Activated naive CD4-positive, alpha-beta T cell treated with anti-CD3 and anti-CD28 coated beads, Interleukin-2, amount 50 U/mL, for 16 hours (primary cell): ENCODE data around the gene SORCS2.

Experiments
- DNase-seq: peaks from one replicate; pipeline ENCODE4 v3.0.0-alpha.2; 2020

SORCS2 gene

GRCh38 chr4:7192252-7193029 lies at the start of gene SORCS2:
Gene SORCS2, plus strand, starts transcription at chr4:7192538.
- DNase-seq: peak; percentile 51

- no peak for DNase-seq
Observed at GRCh38 chr4:7144374-7145290, 47.7 kb upstream of the SORCS2 start.

- DNase-seq: no peak
Observed at GRCh38 chr4:7145291-7145934, 46.9 kb upstream of the SORCS2 start.

GRCh38 chr4:7146059-7146785 lies 46.1 kb upstream of the SORCS2 start:
- no peak for DNase-seq

GRCh38 chr4:7146786-7147115 lies 45.6 kb upstream of the SORCS2 start:
- DNase-seq: no peak

- DNase-seq: no peak
Observed at GRCh38 chr4:7147261-7147660, 45.1 kb upstream of the SORCS2 start.

GRCh38 chr4:7147661-7148310 lies 44.6 kb upstream of the SORCS2 start:
- DNase-seq: no peak

GRCh38 chr4:7148337-7148736 lies 44.0 kb upstream of the SORCS2 start:
- DNase-seq: no peak

- DNase-seq: no peak
Observed at GRCh38 chr4:7150036-7150635, 42.2 kb upstream of the SORCS2 start.

- no peak for DNase-seq
Observed at GRCh38 chr4:7151668-7152227, 40.6 kb upstream of the SORCS2 start.

GRCh38 chr4:7153711-7154110 lies 38.6 kb upstream of the SORCS2 start:
- DNase-seq: no peak

GRCh38 chr4:7154351-7154981 lies 37.9 kb upstream of the SORCS2 start:
- no peak for DNase-seq

GRCh38 chr4:7155590-7156071 lies 36.7 kb upstream of the SORCS2 start:
- DNase-seq: no peak

GRCh38 chr4:7156328-7156727 lies 36.0 kb upstream of the SORCS2 start:
- DNase-seq: no peak

GRCh38 chr4:7156761-7157488 lies 35.4 kb upstream of the SORCS2 start:
- no peak for DNase-seq

GRCh38 chr4:7157666-7158065 lies 34.7 kb upstream of the SORCS2 start:
- DNase-seq: no peak

GRCh38 chr4:7158081-7158750 lies 34.1 kb upstream of the SORCS2 start:
- DNase-seq: no peak

GRCh38 chr4:7158991-7159390 lies 33.3 kb upstream of the SORCS2 start:
- no peak for DNase-seq

- no peak for DNase-seq
Observed at GRCh38 chr4:7159923-7160322, 32.4 kb upstream of the SORCS2 start.

- no peak for DNase-seq
Observed at GRCh38 chr4:7160439-7160838, 31.9 kb upstream of the SORCS2 start.
